ENCODE data around the gene GARIN3. TPM values are rescaled to one million over a fixed set of nuclear protein-coding genes. Genes with fewer than 3 reads are reported as not detected.

GARIN3 gene
- total RNA-seq (2022) (not detected in 2 replicates), Bru-seq, nascent RNA (not detected), BruChase-seq, experiment 1, labeled RNA remaining after a 2-hour chase (not detected), BruChase-seq, experiment 2, labeled RNA remaining after a 6-hour chase (not detected)
- long read RNA-seq = 0 reads

- BruUV-seq (replicated peaks) = no TSS peak
These were observed at the start of gene GARIN3 for GRCh38 chr5:157166214-157167213. Gene GARIN3, minus strand, starts transcription at chr5:157166264. Its CDS starts 96 bp downstream, at chr5:157166168.

GRCh38 chr5:157215514-157216167 is 49.6 kb upstream of the GARIN3 start:
- Mint-ChIP-seq H3K27ac (ENCODE audit: unreplicated experiment) (no peak overlapping the region), H3K9me3 (ENCODE audit: unreplicated experiment) (no peaks in the 10 kb centered on the region), H3K27me3 (ENCODE audit: insufficient read depth, unreplicated experiment) (peaks cover 4% of the 10 kb centered on the region), H3K4me3 (ENCODE audit: unreplicated experiment) (no peak overlapping the region), H3K36me3 (ENCODE audit: insufficient read depth, unreplicated experiment) (no peaks in the 10 kb centered on the region), H3K4me1 (ENCODE audit: low read depth, unreplicated experiment) (no peaks in the 10 kb centered on the region)
- no peak for DNase-seq
- no peak for TF ChIP-seq CTCF (IDR thresholded peaks at IDR 0.05; ENCODE audit: insufficient read depth in 1 of 2, low read depth in 1 of 2, low read length in 1 of 2, severe bottlenecking in 1 of 2, unreplicated experiment in 1 of 2)
- Histone ChIP-seq H3K4me3 (ENCODE audit: low read depth, low read length) (no peak overlapping the region), H3K9me3 (no peaks in the 10 kb centered on the region), H3K4me1 (no peaks in the 10 kb centered on the region), H3K36me3 (ENCODE audit: control insufficient read depth, insufficient read depth, low read length) (no peaks in the 10 kb centered on the region), H3K27me3 (replicated peaks; ENCODE audit: control insufficient read depth, insufficient read depth, low read length) (peaks cover 1% of the 10 kb centered on the region; the same call in 1 of the 2 replicates)
- POLR2A ChIA-PET = no interaction called here
- no TSS peak for BruUV-seq (replicated peaks)
- CTCF ChIA-PET = no interaction called here
- intact Hi-C loops (cut with micrococcal nuclease; ENCODE audit: unreplicated experiment) = no loop called here

More at GRCh38 chr5:157166214-157167213, at the start of gene GARIN3:
- CTCF ChIA-PET = no interaction called here
- TF ChIP-seq CTCF (IDR thresholded peaks at IDR 0.05; ENCODE audit: insufficient read depth in 1 of 2, low read depth in 1 of 2, low read length in 1 of 2, severe bottlenecking in 1 of 2, unreplicated experiment in 1 of 2) = no peak
- DNase-seq = no peak
- Mint-ChIP-seq H3K36me3 (ENCODE audit: insufficient read depth, unreplicated experiment) (no peaks in the 10 kb centered on the region), H3K4me1 (ENCODE audit: low read depth, unreplicated experiment) (no peaks in the 10 kb centered on the region), H3K27me3 (ENCODE audit: insufficient read depth, unreplicated experiment) (peaks cover 16% of the 10 kb centered on the region), H3K9me3 (ENCODE audit: unreplicated experiment) (peaks cover 14% of the 10 kb centered on the region), H3K27ac (ENCODE audit: unreplicated experiment) (no peak within 1 kb of the TSS), H3K4me3 (ENCODE audit: unreplicated experiment) (no peak within 1 kb of the TSS)
- intact Hi-C loops (cut with micrococcal nuclease; ENCODE audit: unreplicated experiment) = no loop called here
- Histone ChIP-seq H3K4me3 (ENCODE audit: low read depth, low read length) (no peak within 1 kb of the TSS), H3K4me1 (no peaks in the 10 kb centered on the region), H3K36me3 (ENCODE audit: control insufficient read depth, insufficient read depth, low read length) (no peaks in the 10 kb centered on the region), H3K9me3 (no peaks in the 10 kb centered on the region), H3K27me3 (replicated peaks; ENCODE audit: control insufficient read depth, insufficient read depth, low read length) (peaks cover 2% of the 10 kb centered on the region; the same call in 1 of the 2 replicates)
- POLR2A ChIA-PET = no interaction called here

GRCh38 chr5:157214861-157215513 is 48.9 kb upstream of the GARIN3 start:
- peaks cover 4% of the 10 kb centered on the region for H3K27me3 Mint-ChIP-seq (ENCODE audit: insufficient read depth, unreplicated experiment)

More at GRCh38 chr5:157214861-157215513, 48.9 kb upstream of the GARIN3 start:
- H3K4me3 Mint-ChIP-seq (ENCODE audit: unreplicated experiment) = no peak overlapping the region
- Histone ChIP-seq H3K4me3 (ENCODE audit: low read depth, low read length) (no peak overlapping the region), H3K36me3 (ENCODE audit: control insufficient read depth, insufficient read depth, low read length) (no peaks in the 10 kb centered on the region), H3K4me1 (no peaks in the 10 kb centered on the region), H3K9me3 (no peaks in the 10 kb centered on the region), H3K27me3 (replicated peaks; ENCODE audit: control insufficient read depth, insufficient read depth, low read length) (peaks cover 1% of the 10 kb centered on the region; the same call in 1 of the 2 replicates)
- CTCF ChIA-PET = no interaction called here
- H3K4me1 Mint-ChIP-seq (ENCODE audit: low read depth, unreplicated experiment) = no peaks in the 10 kb centered on the region
- no TSS peak for BruUV-seq (replicated peaks)
- no peak for DNase-seq
- no peaks in the 10 kb centered on the region for H3K9me3 Mint-ChIP-seq (ENCODE audit: unreplicated experiment)
- no peak overlapping the region for H3K27ac Mint-ChIP-seq (ENCODE audit: unreplicated experiment)
- no peaks in the 10 kb centered on the region for H3K36me3 Mint-ChIP-seq (ENCODE audit: insufficient read depth, unreplicated experiment)
- TF ChIP-seq CTCF (IDR thresholded peaks at IDR 0.05; ENCODE audit: insufficient read depth in 1 of 2, low read depth in 1 of 2, low read length in 1 of 2, severe bottlenecking in 1 of 2, unreplicated experiment in 1 of 2) = no peak
- POLR2A ChIA-PET = no interaction called here
- intact Hi-C loops (cut with micrococcal nuclease; ENCODE audit: unreplicated experiment) = no loop called here
